ENCODE measurements around the gene TSPAN9.

- TF ChIP-seq, protein P1, sequence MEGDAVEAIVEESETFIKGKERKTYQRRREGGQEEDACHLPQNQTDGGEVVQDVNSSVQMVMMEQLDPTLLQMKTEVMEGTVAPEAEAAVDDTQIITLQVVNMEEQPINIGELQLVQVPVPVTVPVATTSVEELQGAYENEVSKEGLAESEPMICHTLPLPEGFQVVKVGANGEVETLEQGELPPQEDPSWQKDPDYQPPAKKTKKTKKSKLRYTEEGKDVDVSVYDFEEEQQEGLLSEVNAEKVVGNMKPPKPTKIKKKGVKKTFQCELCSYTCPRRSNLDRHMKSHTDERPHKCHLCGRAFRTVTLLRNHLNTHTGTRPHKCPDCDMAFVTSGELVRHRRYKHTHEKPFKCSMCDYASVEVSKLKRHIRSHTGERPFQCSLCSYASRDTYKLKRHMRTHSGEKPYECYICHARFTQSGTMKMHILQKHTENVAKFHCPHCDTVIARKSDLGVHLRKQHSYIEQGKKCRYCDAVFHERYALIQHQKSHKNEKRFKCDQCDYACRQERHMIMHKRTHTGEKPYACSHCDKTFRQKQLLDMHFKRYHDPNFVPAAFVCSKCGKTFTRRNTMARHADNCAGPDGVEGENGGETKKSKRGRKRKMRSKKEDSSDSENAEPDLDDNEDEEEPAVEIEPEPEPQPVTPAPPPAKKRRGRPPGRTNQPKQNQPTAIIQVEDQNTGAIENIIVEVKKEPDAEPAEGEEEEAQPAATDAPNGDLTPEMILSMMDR (IDR thresholded peaks at IDR 0.05): no peak
- TF ChIP-seq SIN3A (IDR thresholded peaks at IDR 0.05; ENCODE audit: borderline replicate concordance, insufficient read depth, low read depth, low read length): no peak
- TF ChIP-seq POLR2AphosphoS5 (IDR thresholded peaks at IDR 0.05; ENCODE audit: low read depth, low read length): no peak
- no peak for TF ChIP-seq REST (IDR thresholded peaks at IDR 0.05; ENCODE audit: insufficient read depth in 1 of 2, low read depth in 2 of 2, low read length in 1 of 2)
These were observed 72.5 kb downstream of the TSPAN9 start for GRCh38 chr12:3149515-3150307.
